ENCODE measurements around the gene GKN1. TPM values are rescaled to one million over a fixed set of nuclear protein-coding genes. Genes with fewer than 3 reads are reported as not detected.

The GKN1 gene
- total and polyA plus RNA-seq, 2 donors (not counting 3 experiments of a cell fraction or from before 2014, with no cell fraction given), result not detected

DNA sequence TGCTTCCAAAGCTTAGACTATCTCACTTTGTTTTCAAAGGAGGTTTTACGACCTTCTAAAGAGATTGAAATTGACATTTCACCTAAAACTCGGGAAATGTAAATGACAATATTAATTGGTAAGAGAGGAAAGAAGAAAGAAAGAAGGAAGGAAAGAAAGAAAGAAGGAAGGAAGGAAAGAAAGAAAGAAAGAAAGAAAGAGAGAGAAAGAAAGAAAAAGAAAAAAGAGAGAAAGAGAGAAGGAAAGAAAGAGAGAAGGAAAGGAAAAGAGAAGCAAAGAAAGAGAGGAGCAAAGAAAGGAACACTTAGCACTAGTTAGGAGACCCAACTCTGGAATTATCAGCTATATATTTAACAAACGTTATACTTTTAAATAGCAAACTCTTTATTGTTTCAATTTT lies 3.7 kb downstream of the GKN1 start:
- FAIRE-seq, result no peak
- no TSS peak for BruUV-seq (replicated peaks)
- TF ChIP-seq MYC (IDR thresholded peaks at IDR 0.05; ENCODE audit: low read depth, low read length) (no peak), EZH2 (IDR thresholded peaks at IDR 0.05; ENCODE audit: borderline replicate concordance, low read depth, low read length, severe bottlenecking) (no peak), FOS (IDR thresholded peaks at IDR 0.05; ENCODE audit: borderline replicate concordance, insufficient read depth, low read length) (no peak), POLR2A (IDR thresholded peaks at IDR 0.05; ENCODE audit: low read depth, low read length) (no peak), JUN (IDR thresholded peaks at IDR 0.05; ENCODE audit: borderline replicate concordance, insufficient read depth, insufficient read length, low read depth) (no peak), GATA2 (IDR thresholded peaks at IDR 0.05; ENCODE audit: insufficient read depth, insufficient read length, low read depth, low read length) (no peak), POLR2AphosphoS5 (IDR thresholded peaks at IDR 0.05; ENCODE audit: insufficient read depth, low read depth, low read length) (no peak)
- TF ChIP-seq, protein P1, sequence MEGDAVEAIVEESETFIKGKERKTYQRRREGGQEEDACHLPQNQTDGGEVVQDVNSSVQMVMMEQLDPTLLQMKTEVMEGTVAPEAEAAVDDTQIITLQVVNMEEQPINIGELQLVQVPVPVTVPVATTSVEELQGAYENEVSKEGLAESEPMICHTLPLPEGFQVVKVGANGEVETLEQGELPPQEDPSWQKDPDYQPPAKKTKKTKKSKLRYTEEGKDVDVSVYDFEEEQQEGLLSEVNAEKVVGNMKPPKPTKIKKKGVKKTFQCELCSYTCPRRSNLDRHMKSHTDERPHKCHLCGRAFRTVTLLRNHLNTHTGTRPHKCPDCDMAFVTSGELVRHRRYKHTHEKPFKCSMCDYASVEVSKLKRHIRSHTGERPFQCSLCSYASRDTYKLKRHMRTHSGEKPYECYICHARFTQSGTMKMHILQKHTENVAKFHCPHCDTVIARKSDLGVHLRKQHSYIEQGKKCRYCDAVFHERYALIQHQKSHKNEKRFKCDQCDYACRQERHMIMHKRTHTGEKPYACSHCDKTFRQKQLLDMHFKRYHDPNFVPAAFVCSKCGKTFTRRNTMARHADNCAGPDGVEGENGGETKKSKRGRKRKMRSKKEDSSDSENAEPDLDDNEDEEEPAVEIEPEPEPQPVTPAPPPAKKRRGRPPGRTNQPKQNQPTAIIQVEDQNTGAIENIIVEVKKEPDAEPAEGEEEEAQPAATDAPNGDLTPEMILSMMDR (IDR thresholded peaks at IDR 0.05; ENCODE audit: extremely low read depth in 1 of 2, insufficient read depth in 1 of 2, low read depth in 1 of 2, low read length in 2 of 2), result no peak
- TF ChIP-seq, protein P2, sequence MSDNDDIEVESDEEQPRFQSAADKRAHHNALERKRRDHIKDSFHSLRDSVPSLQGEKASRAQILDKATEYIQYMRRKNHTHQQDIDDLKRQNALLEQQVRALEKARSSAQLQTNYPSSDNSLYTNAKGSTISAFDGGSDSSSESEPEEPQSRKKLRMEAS (IDR thresholded peaks at IDR 0.05; ENCODE audit: insufficient read depth, insufficient read length), result no peak
- ChIA-PET POLR2A (no interaction called here), CTCF (no interaction called here)
- Histone ChIP-seq H3K27me3 (ENCODE audit: control insufficient read depth in 2 of 2, insufficient read depth in 2 of 2, low read length in 2 of 2) (peaks cover 21 to 24% of the 10 kb centered on the region in 2 experiments), H3K4me2 (ENCODE audit: insufficient read depth, low read length) (no peak overlapping the region), H4K20me1 (replicated peaks; ENCODE audit: control insufficient read depth, extremely low read depth, insufficient read depth, low read length) (no peaks in the 10 kb centered on the region), H3K27ac (ENCODE audit: insufficient read depth, low read depth, low read length) (no peak overlapping the region), H3K36me3 (ENCODE audit: control insufficient read depth in 2 of 2, extremely low read depth in 1 of 2, insufficient read depth in 2 of 2, low read length in 2 of 2) (no peaks in the 10 kb centered on the region), H3K9me1 (replicated peaks; ENCODE audit: control insufficient read depth, extremely low read depth, insufficient read depth, low read length) (no peaks in the 10 kb centered on the region), H3K9me3 (replicated peaks; ENCODE audit: control insufficient read depth, insufficient read depth, low read length) (no peaks in the 10 kb centered on the region), H3K79me2 (ENCODE audit: control insufficient read depth, insufficient read depth, low read length) (no peaks in the 10 kb centered on the region), H3K4me3 (replicated peaks in 1 of 3; ENCODE audit: insufficient read depth in 1 of 3, low read depth in 1 of 3, low read length in 3 of 3) (no peak overlapping the region), H2AFZ (ENCODE audit: low read depth, low read length) (no peak overlapping the region), H3K9ac (replicated peaks; ENCODE audit: extremely low read depth, insufficient read depth, low read length) (no peak overlapping the region), H3K4me1 (ENCODE audit: control insufficient read depth, extremely low read depth, insufficient read depth, low read length) (no peaks in the 10 kb centered on the region)
- dilution Hi-C loops (cut with MboI; ENCODE audit: extremely low pct_ligation_motif_present, low sequenced_read_pairs), result no loop called here
- no peak for DNase-seq (ENCODE audit: low read depth, low spot score)
- intact Hi-C loops (cut with micrococcal nuclease), result no loop called here

Measured in endothelial cell of umbilical vein (primary cell).